ENCODE measurements around the gene LAMB1.
A peak's percentile ranks its signal among the peaks of the same experiment; 100 is the strongest.
"Not testable (repeated sequence)": the region's sequence is repeated elsewhere in the genome, so short reads cannot be mapped to it uniquely, and the experiment has no call there.

LAMB1 gene

DNA sequence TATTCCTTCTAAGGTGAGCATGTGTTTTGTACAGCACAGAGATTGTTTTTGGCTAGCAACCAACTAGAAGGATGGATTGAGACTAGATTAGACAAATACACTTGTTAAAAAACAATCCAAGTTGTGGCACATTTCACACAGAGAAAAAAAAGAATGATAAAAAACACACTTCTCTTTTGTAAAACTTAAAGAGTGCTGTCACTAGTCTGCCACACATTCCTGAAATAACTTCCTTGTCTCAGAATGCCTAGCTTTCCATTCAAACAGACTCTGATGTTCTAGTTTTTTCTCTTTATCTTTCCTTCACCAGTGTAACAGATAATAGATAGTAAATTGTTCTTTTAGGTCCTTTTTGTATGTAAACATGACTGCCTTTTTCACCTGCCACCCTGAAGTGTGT, 100.6 kb downstream of the LAMB1 start:
- DNase-seq (ENCODE audit: low read depth, low spot score) = no peak
- H3K4me3 ChIP-seq (ENCODE audit: low read length) = no peak overlapping the region

DNA sequence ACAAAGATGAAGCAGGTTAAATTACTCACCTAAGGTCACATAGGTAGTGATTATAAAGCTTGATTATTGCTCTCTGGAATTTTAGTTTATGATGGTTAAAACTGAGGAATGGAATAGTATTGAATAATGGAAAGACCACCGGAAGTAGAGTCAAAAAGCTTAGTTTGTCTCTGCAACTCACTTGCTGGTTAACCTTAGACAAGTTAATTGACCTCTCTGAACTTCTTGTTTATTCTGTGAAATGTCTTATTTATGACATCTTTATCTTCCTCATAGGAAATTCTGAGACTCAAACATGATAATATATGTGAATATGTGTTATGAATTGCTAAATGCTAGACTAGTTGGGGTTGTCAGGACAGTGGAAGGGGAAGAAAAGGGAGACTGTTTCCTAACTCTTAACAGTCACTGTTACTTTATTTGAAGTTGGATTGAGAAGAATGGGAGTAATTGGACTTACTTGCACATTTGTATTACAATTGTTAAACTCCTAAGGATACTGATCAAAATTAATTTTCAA, 102.4 kb downstream of the LAMB1 start:
- H3K4me3 ChIP-seq (ENCODE audit: low read length) = no peak overlapping the region
- no peak for DNase-seq (ENCODE audit: low read depth, low spot score)

DNA sequence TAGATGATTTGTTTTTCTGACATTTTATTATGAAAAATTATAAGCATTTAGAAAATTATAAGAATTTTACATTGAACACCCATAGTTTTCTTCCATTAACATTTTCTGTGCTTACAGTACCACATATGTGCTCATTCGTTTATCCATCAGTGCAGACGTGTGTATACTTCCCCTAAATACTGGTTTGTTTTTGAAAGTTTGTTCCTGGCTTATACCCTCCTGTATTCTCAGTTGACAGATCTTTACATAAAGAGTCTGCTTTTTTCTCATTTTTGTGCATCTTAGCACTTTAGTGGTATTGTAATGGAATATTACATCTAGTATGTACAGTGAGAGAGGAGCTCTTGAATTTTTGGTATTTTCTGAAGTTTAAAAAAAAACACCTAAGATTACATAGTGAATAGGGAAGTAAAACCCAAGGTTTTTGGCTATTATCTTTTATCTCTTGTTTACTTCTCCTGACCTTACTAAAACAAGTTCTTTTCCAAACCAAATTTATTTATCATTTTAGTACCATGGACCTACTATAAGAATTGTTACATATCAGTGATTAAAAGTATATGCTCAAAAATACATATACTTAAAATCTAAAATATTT, 103.9 kb downstream of the LAMB1 start:
- no peak overlapping the region for H3K4me3 ChIP-seq (ENCODE audit: low read length)
- DNase-seq (ENCODE audit: low read depth, low spot score) = no peak

DNA sequence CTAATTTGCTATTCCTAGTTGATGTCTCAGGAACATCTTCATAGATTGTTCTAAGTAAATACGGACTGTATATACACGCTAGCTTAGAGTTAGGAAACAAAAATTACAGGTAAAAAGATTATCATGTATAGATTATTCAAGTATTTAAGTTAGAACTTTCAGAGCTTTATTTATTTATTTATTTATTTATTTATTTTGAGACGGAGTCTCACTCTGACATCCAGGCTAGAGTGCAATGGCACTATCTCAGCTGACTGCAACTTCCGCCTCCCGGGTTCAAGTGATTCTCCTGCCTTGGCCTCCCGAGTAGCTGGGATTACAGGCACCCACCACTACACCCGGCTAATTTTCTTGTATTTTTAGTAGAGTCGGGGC, 110.6 kb downstream of the LAMB1 start:
- peak overlapping the region; percentile 92 for H3K4me3 ChIP-seq (ENCODE audit: low read length)
- DNase-seq (ENCODE audit: low read depth, low spot score) = not testable (repeated sequence)

DNA sequence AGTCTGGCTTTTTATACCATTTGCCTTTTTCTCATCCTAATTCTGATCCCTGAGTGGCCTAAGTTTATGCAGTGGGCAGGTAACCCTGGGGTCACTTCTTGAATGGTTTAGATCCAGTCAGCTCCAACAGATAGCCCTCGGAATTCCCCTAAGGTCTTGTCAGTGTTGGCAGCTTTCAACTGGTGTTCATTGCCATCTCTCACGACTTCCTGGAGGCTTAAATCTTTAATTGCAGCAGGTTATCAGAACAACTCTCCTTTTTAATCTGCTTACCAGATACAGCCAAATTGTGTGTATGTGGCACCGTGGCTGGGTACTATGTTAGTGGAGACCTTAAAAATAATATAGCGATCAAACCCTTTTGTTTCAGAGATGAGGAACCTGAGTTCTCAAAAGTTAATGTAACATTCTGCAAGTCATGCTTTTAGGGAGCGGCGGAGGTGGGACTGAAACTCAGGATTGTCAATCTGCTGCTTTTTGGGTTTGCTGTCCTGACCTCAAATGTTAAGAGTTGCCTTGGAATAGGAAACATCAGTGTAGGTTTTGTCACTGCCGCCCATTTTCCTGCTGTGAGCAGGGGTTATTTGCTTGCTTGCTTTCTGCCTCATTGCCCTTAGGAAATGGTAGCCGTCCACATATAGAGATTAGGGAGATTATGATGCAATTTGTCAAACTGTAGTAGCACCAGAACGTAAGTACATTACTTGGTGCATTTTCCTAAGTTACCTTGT, 111.2 kb downstream of the LAMB1 start:
- H3K4me3 ChIP-seq (ENCODE audit: low read length) = peak overlapping the region; percentile 92
- DNase-seq (ENCODE audit: low read depth, low spot score) = no peak

DNA sequence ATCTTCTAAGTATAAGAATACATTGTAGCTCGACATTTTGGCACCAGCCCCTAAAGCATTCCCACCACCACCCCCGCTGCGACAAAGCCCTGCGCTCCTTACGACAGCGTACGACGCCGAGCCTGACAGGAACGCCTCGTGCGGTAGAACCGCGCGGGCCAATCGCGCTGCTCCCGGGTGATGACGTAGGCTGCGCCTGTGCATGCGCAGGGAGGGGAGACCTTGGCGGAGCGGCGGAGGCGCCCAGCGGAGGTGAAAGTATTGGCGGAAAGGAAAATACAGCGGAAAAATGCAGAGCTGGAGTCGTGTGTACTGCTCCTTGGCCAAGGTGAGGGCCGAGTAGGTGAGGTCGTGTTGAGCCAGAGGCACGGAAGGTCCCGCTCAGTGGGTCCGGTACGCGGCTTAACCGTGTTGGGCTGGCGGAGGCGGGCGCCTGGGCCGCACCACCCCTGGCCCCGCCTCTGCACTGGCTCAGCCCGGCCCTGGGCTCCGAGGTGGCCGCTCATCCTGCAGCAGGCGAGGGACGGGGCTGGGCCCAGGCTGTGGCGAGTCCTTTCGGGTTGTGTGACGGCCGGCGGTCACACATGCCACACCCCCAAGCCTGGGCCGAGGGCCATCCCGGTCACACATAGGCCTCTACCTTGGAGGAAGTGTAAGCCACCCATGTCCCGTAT, 111.9 kb downstream of the LAMB1 start, which contains the start of gene DLD:
Gene DLD (plus strand): TSS at position 222 of the 674 bp plus-strand sequence. CDS start 68 bp downstream, at position 290.
- H3K4me3 ChIP-seq (ENCODE audit: low read length) = peak within 1 kb of the TSS; percentile 92

DNA sequence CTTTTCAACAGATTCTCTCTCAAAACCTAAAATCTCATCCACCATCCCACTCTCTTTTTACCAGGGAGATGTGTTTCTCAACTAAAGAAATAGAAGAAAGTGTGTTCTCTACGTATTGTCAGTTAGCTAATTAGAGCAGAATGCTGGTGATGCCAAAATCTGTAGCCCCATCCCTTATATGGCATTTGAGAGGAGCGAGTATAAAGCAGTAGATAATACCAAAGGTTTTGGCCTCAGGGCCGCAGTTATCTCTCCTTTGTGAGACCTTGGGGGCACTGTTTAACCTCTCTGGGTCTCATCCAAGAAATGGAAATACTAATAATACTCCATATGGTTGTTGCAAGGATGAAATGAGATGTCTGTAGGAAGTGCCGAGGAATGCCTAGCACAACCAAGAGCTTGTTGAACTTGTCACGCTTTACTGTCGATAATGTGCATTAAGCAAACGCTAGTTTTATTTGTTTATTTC, 112.4 kb downstream of the LAMB1 start:
- peak overlapping the region; percentile 92 for H3K4me3 ChIP-seq (ENCODE audit: low read length)
- no peak for DNase-seq (ENCODE audit: low read depth, low spot score)

More for the DNA sequence above, 111.9 kb downstream of the LAMB1 start, which contains the start of gene DLD:
- DNase-seq (ENCODE audit: low read depth, low spot score) = peak; percentile 91

DNA sequence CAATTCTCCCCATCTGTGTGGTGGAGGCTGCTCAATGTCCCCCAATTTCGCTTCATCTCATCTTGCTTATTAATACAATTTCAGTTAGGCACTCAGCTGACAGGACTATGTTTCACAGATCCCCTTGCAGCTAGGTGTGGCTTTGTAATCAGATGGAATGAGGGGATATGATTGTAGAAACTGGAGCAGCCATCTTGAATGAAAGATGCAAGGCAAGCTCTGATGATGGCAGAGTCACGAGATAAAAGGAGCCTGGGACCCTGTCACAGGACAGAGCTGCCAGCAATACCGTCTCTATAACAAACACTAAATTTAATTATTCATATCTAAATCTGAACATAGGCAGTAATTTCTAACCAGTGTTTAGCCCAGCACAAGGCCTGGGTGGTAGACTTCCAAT, 113.0 kb downstream of the LAMB1 start:
- no peak for DNase-seq (ENCODE audit: low read depth, low spot score)
- peak overlapping the region; percentile 92; the same call in 1 of the 2 replicates for H3K4me3 ChIP-seq (ENCODE audit: low read length)

DNA sequence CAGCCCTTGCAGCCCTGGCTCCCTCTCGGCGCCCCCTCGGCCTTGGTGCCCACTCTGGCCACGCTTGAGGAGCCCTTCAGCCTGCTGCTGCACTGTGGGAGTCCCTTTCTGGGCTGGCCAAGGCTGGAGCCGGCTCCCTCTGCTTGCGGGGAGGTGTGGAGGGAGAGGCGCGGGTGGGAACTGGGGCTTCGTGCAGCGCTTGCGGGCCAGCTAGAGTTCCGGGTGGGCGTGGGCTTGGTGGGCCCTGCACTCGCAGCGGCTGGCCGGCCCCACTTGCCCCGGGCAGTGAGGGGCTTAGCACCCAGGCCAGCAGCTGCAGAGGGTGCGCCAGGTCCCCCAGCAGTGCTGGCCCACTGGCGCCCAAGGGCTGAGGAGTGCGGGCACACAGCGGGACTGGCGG, 115.1 kb downstream of the LAMB1 start:
- not testable (repeated sequence) for H3K4me3 ChIP-seq (ENCODE audit: low read length); DNase-seq (ENCODE audit: low read depth, low spot score)

DNA sequence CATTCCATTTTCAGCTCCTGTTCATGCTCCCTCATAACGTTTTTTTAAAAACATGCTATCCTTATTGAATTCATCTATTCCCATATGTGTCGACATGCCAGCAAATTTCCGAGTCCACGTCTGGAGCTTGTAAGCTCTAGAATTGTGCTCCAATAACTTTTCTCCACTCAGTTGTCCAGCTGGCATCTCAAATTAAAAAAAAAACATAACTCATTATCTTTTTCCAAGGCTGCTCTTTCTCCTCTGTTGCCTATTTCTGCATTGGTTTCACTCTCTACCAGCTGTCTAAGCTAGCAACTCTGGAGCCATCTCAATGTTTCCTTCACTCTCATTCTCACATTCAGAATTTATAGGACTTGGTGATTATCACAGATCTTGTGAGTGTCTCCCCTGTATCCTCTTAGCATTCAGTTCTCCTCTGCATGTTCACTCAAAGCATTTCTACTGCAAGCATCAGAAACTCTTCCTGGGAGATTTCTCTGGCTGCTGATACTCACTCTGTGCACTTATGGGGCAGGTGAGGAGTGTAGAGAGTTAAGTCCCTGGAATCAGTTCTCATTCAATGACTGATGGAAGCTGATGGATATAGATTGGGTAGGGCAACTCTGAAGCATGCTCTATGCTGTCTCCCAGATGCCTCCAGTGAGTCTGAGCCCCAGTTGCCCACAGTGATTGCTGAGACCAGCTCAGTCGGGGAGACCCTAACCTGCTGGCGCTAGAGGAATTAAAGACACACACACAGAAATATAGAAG, 118.7 kb downstream of the LAMB1 start:
- no peak overlapping the region for H3K4me3 ChIP-seq (ENCODE audit: low read length)
- DNase-seq (ENCODE audit: low read depth, low spot score) = no peak

DNA sequence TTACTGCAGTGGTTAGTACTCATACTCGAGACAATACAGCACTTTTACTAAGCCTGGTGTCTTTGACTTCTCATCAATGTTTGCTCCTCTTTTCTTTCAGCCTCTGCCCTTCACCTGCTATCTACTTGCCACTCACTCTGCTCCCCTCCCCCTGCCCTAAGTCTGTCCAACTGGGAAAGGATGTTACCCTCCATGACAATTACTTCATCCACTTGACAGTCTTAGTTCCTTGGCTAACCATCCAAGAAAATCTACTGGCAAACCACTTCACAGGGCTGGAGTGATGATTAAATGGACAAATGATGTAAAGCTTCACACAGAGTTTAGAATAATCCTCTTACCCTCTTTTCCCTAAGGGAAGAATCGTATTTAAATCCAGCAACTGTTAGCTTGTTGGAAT, 120.2 kb downstream of the LAMB1 start:
- DNase-seq (ENCODE audit: low read depth, low spot score) = no peak

DNA sequence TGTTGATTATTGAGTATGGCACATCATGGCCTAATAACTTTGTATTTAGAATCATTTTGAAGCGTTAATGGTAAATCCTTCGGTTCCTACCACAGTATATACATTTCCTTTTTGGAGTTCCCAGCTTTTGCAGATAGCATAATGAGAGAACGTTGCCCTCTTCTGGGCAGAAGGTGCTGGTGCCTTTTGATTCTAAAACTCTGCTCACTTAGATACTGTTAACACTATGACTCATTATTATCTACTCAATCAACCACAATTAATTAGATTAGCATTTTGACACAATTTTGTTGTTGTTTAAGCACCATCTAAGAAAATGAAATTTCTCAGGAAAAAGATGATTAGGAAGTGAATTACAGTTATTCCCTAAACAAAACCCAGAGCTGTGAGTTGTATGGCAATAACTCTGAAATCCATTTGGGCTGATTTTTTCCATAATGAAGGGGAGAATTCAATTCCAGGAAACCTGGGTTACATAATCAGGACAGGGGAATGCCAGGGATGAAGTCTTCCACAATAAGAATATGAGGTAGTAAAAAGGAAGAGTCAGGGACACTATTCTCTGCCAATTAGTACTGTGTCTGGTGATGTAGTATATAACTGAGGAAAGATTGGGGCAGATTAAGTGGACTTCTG, 123.4 kb downstream of the LAMB1 start:
- peak; percentile 44 for DNase-seq (ENCODE audit: low read depth, low spot score)
- no peak overlapping the region for H3K4me3 ChIP-seq (ENCODE audit: low read length)

More for the DNA sequence above, 120.2 kb downstream of the LAMB1 start:
- H3K4me3 ChIP-seq (ENCODE audit: low read length) = no peak overlapping the region

DNA sequence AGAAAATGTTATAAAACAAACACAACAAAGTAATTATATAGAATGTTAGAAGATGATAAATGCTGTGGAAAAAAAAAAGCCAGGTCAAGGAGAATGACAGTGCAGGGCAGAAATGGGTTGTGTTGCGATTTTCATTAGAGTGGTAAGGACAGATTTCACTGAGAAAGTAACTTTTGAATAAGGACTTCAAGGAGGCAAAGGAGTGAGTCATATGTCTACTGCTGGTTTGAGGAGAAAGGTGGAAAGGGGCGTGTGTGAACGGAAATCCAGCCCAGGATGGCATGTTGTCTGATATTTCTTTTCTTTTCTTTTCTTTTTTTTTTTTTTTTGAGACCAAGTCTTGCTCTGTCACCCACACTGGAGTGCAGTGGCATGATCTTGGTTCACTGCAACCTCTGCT, 124.3 kb downstream of the LAMB1 start:
- H3K4me3 ChIP-seq (ENCODE audit: low read length) = no peak overlapping the region
- no peak for DNase-seq (ENCODE audit: low read depth, low spot score)

DNA sequence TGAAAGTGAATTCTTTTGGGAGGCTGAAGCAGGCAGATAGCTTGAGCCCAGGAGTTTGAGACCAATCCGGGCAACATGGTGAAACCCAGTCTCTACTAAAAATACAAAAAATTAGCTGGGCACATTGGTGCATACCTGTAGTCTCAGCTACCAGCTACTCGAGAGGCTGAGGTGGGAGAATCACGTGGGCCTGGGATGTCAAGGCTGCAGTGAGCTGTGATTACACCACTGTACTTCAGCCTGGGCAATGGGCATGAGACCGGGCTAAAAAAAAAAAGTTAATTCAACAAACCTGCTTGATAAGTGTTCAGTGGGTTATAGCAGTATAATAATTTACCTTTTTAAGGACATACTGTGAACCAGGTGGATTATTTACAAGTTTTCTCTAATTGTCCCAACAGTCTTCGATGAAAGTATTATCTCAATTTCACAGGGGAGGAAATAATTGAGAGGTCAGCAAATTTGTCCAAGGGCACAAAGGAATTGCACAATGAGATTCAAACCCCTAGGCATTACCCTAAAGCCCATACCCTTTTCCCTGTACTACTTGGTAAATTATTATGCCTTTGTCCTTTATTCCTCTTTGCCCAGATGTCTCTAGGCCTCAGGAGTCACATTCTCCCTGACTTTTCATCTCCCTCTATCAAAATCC, 125.1 kb downstream of the LAMB1 start:
- DNase-seq (ENCODE audit: low read depth, low spot score) = no peak
- H3K4me3 ChIP-seq (ENCODE audit: low read length) = no peak overlapping the region

DNA sequence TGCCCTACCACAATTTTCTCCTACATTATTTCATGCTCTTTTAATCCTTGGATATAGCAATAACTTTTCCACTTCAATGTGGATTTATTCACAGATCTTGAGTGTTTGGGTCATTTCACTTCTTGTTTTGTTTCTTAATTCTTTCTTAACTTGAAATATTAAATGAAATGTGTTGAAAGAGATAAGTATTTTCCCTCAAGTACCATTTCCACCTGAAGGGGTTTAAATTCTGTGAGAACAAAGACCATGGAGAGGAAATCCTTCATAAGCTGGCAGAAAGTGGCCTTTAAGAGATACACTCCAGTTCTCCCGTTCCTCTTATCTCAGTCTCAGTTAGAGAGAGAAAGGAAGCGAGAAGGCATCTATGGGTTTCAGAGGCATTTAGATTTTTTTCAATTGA, 126.0 kb downstream of the LAMB1 start:
- DNase-seq (ENCODE audit: low read depth, low spot score) = no peak
- no peak overlapping the region for H3K4me3 ChIP-seq (ENCODE audit: low read length)

DNA sequence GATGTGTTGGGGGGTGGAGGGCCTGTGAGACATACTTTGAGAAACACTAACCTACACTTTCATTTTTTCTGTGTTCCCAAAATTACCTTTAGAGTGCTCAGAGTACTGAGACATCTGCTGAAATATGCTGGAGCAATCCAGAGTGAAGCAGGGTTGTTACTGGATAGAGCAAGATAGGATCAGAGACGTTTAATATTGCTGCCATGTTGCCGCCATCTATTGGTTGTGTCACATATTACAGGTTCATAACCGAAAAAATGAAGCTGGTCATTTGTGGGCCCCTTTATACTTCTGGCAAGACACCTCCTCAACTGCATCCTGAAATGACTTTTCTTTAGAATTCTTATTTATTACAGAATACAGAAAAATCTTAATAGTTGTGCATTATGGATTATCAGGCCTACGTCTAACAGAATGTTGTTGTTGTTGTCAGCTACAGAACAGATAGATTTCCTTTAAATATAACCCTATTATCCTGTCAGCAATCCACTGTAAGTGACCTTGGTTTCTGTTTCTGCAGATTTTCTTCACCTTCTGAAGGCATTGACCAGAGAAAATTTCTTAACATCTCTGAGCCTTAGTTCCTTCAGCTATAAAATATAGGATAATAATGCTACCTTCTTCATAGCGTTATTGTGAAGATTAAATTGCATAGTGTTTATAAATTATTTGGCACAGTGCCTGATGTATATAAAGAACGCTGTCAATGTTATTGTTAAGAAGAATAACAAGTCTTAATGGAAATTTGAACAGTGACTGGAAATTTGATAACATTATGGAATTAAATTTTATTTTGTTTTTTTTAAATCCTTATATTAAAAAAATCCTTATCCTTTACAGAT, 128.1 kb downstream of the LAMB1 start:
- DNase-seq (ENCODE audit: low read depth, low spot score) = peak; percentile 63
- H3K4me3 ChIP-seq (ENCODE audit: low read length) = no peak overlapping the region

DNA sequence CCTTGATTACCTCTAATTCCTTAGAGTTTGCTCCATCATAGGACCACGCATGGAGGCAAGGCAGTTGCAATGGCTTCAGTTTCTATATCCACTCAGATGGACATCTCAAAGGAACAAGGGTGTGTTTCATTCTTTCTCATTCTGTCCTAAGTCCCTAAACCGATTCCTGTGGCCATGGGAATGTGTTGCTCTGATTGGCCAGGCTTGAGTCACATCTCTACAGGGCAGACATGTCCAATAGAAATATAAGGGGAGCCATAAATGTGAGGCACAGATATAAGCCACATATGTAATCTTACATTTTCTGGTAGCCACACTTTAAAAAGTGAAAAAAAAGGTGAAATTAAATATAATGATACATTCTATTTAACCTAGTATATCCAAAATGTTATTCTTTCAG, 128.8 kb downstream of the LAMB1 start:
- DNase-seq (ENCODE audit: low read depth, low spot score) = no peak
- no peak overlapping the region for H3K4me3 ChIP-seq (ENCODE audit: low read length)
